Naive thymus-derived CD8-positive, alpha-beta T cell (primary cell): Measurements from ENCODE around the gene GUCY1A2. TPM values are rescaled to one million over a fixed set of nuclear protein-coding genes. Genes with fewer than 3 reads are reported as not detected.
"Not testable (repeated sequence)": the region's sequence is repeated elsewhere in the genome, so short reads cannot be mapped to it uniquely, and the experiment has no call there.

Source experiments
- ATAC-seq, 2 donors: fragments of 150-1000 bp; cut with Tn5 transposase in 1 of 2; sonication (Bioruptor Pico), chemical (Tn5 transposase) in 1 of 2; 1 replicate in 1 of 2; 2 replicates in 1 of 2; pipeline ENCODE4 v1.10.0; 2021; ENCODE audit warnings: mild to moderate bottlenecking in 2 of 2, moderate library complexity in 2 of 2
- POLR2A ChIA-PET: fragments of 350-600 bp; sonication (Branson Sonifier 250); formaldehyde crosslinking; loops from one replicate; lab custom pipeline; 2021; ENCODE audit warnings: antibody characterized with exemption; lab: Charles Lee
- DNase-seq, 10 donors: peaks; one replicate each; pipeline versions ENCODE4 v3.0.0 to v3.0.0-alpha.2; 2020 to 2022
- H3K27ac Mint-ChIP-seq, 10 donors: one replicate each; pipeline ENCODE4 v1.8.0; 2020 to 2022; ENCODE audit warnings: mild to moderate bottlenecking in 10 of 10, mixed read lengths in 10 of 10, moderate library complexity in 4 of 10, inconsistent platforms in 1 of 10
- H3K27me3 Mint-ChIP-seq, 5 donors: one replicate each; pipeline ENCODE4 v1.8.0; 2021 to 2022; ENCODE audit warnings: mixed read lengths in 5 of 5
- H3K36me3 Mint-ChIP-seq, 3 donors: one replicate each; pipeline ENCODE4 v1.8.0; 2020 to 2022; ENCODE audit warnings: mixed read lengths in 3 of 3, mild to moderate bottlenecking in 2 of 3, inconsistent platforms in 1 of 3
- H3K4me1 Mint-ChIP-seq, 4 donors: one replicate each; pipeline ENCODE4 v1.8.0; 2021 to 2022; ENCODE audit warnings: mixed read lengths in 4 of 4
- H3K4me3 Mint-ChIP-seq, 10 donors: one replicate each; pipeline ENCODE4 v1.8.0; 2020 to 2022; ENCODE audit warnings: mild to moderate bottlenecking in 10 of 10, mixed read lengths in 10 of 10, moderate library complexity in 6 of 10, inconsistent platforms in 1 of 10
- H3K9me3 Mint-ChIP-seq, 9 donors: one replicate each; pipeline ENCODE4 v1.8.0; 2020 to 2022; ENCODE audit warnings: mixed read lengths in 9 of 9, mild to moderate bottlenecking in 3 of 9, inconsistent platforms in 1 of 9, moderate library complexity in 1 of 9
- polyA plus RNA-seq, 3 donors: library from polyadenylated mRNA; unstranded; fragments of 300-500 nt; fragmentation: Illumina TruSeq; gene quantifications; one replicate each; pipeline ENCODE4 v1.2.3, GENCODE V29; 2021
- total RNA-seq, 8 experiments: library from RNA in 2 of 8; stranded (reverse) in 2 of 8; gene quantifications; one replicate each; pipeline ENCODE4 v1.2.3 and lab custom pipeline; 2021 to 2026

Gene GUCY1A2
- total RNA-seq (not detected), polyA plus RNA-seq (not detected), total RNA-seq (lab: John Stamatoyannopoulos, UW) (0 to 0.43 (median 0.17) reads per million in 6 experiments)

GRCh38 chr11:107018219-107018901 is at the start of gene GUCY1A2:
TSS of gene GUCY1A2 (minus strand) at chr11:107018476. CDS start at chr11:107018055, 421 bp downstream.
- H3K4me1 Mint-ChIP-seq, result peaks cover 3 to 6% (median 5%) of the 10 kb centered on the region in 4 donors
- ATAC-seq (no peak), DNase-seq (no peak)
- H3K27ac Mint-ChIP-seq, result no peak within 1 kb of the TSS
- peaks cover 0 to 9% (median 6%) of the 10 kb centered on the region in 3 donors for H3K36me3 Mint-ChIP-seq
- H3K9me3 Mint-ChIP-seq, result peaks cover 0 to 9% (median 0%) of the 10 kb centered on the region in 9 donors
- peak within 1 kb of the TSS in 8 of 10 donors; percentile 26 to 76 (median 64) for H3K4me3 Mint-ChIP-seq
- peaks cover 28 to 50% (median 43%) of the 10 kb centered on the region in 5 donors for H3K27me3 Mint-ChIP-seq
- POLR2A ChIA-PET, result no interaction called here

- H3K27me3 Mint-ChIP-seq, result no peaks in the 10 kb centered on the region
- peaks cover 0 to 20% (median 3%) of the 10 kb centered on the region in 3 donors for H3K36me3 Mint-ChIP-seq
- no peak overlapping the region for H3K4me3 Mint-ChIP-seq
- H3K9me3 Mint-ChIP-seq, result peaks cover 15 to 66% (median 38%) of the 10 kb centered on the region in 9 donors
- no peak for ATAC-seq
- no peak for DNase-seq
- no peak overlapping the region for H3K27ac Mint-ChIP-seq
- no peaks in the 10 kb centered on the region for H3K4me1 Mint-ChIP-seq
- POLR2A ChIA-PET, result no interaction called here
These were observed 36.1 kb upstream of the GUCY1A2 start for GRCh38 chr11:107054391-107054790.

DNA sequence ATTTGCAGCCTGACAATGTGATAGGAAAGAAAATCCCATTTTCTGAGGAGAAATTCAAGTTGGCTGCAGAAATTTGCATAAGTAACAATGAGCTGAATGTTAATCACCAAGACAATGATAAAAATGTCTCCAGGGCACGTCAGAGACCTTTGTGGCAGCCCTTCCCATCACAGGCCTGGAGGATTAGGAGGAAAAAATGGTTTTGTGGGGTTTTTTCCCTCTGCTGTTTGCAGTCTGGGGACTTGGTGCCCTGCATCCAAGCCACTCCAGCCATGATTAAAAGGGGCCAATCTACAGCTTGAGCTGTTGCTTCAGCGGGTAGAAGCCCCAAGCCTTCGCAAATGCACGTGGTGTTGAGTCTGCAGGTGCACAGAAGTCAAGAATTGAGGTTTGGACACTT is 33.1 kb upstream of the GUCY1A2 start:
- H3K27me3 Mint-ChIP-seq, ATAC-seq, H3K27ac Mint-ChIP-seq, H3K4me3 Mint-ChIP-seq, POLR2A ChIA-PET, H3K4me1 Mint-ChIP-seq, DNase-seq: not testable (repeated sequence)
- Mint-ChIP-seq H3K36me3 (peaks cover 0 to 29% (median 3%) of the 10 kb centered on the region in 3 donors), H3K9me3 (peaks cover 14 to 57% (median 37%) of the 10 kb centered on the region in 9 donors)

- H3K27me3 Mint-ChIP-seq, ATAC-seq, DNase-seq, H3K4me3 Mint-ChIP-seq, POLR2A ChIA-PET, H3K27ac Mint-ChIP-seq, H3K4me1 Mint-ChIP-seq: not testable (repeated sequence)
- Mint-ChIP-seq H3K36me3 (peaks cover 0 to 29% (median 3%) of the 10 kb centered on the region in 3 donors), H3K9me3 (peaks cover 14 to 53% (median 37%) of the 10 kb centered on the region in 9 donors)
These were observed 32.6 kb upstream of the GUCY1A2 start for GRCh38 chr11:107050899-107051298.

- peaks cover 14 to 53% (median 34%) of the 10 kb centered on the region in 9 donors for H3K9me3 Mint-ChIP-seq
- no peak overlapping the region for H3K4me3 Mint-ChIP-seq
- DNase-seq (no peak), ATAC-seq (no peak)
- H3K36me3 Mint-ChIP-seq, result peaks cover 0 to 29% (median 3%) of the 10 kb centered on the region in 3 donors
- H3K27me3 Mint-ChIP-seq, result no peaks in the 10 kb centered on the region
- no peak overlapping the region for H3K27ac Mint-ChIP-seq
- no peaks in the 10 kb centered on the region for H3K4me1 Mint-ChIP-seq
- POLR2A ChIA-PET, result no interaction called here
These were observed 31.8 kb upstream of the GUCY1A2 start for GRCh38 chr11:107050121-107050520.

DNA sequence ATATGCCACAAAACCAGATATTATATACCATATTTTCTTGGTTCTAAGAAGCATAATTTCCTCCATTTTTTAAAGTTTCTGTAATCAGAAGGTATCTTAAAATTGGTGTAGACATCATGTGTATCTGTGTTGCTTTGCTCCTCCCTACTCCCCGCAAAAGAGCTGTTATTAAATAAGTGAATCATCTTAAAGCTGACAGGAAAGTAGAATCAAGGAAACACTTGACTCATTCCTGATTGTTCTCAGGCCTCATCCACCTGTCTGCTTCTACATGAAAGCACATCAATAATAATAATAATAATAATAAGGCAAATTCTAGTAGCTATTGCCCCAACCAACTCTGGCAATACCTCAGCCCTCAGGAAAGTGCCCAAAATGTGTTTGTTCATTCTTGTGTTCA is 26.2 kb upstream of the GUCY1A2 start:
- Mint-ChIP-seq H3K36me3 (peaks cover 0 to 9% (median 0%) of the 10 kb centered on the region in 3 donors), H3K27me3 (peaks cover 0 to 1% (median 0%) of the 10 kb centered on the region in 5 donors), H3K27ac (no peak overlapping the region), H3K4me3 (no peak overlapping the region), H3K4me1 (peaks cover 0 to 2% (median 0%) of the 10 kb centered on the region in 4 donors), H3K9me3 (peaks cover 6 to 13% (median 11%) of the 10 kb centered on the region in 9 donors)
- DNase-seq (no peak), ATAC-seq (no peak)
- POLR2A ChIA-PET, result no interaction called here

- POLR2A ChIA-PET, result no interaction called here
These were observed 25.1 kb upstream of the GUCY1A2 start for GRCh38 chr11:107043242-107044006.

GRCh38 chr11:107042748-107043147 is 24.5 kb upstream of the GUCY1A2 start:
- no peak for DNase-seq
- no peak overlapping the region for H3K4me3 Mint-ChIP-seq
- H3K27ac Mint-ChIP-seq, result no peak overlapping the region
- peaks cover 0 to 2% (median 0%) of the 10 kb centered on the region in 4 donors for H3K4me1 Mint-ChIP-seq
- peaks cover 0 to 13% (median 5%) of the 10 kb centered on the region in 9 donors for H3K9me3 Mint-ChIP-seq
- peaks cover 0 to 1% (median 0%) of the 10 kb centered on the region in 5 donors for H3K27me3 Mint-ChIP-seq
- no peaks in the 10 kb centered on the region for H3K36me3 Mint-ChIP-seq
- POLR2A ChIA-PET, result no interaction called here
- no peak for ATAC-seq

More at GRCh38 chr11:107043242-107044006, 25.1 kb upstream of the GUCY1A2 start:
- Mint-ChIP-seq H3K4me1 (peaks cover 0 to 2% (median 0%) of the 10 kb centered on the region in 4 donors), H3K9me3 (peaks cover 0 to 16% (median 5%) of the 10 kb centered on the region in 9 donors), H3K4me3 (no peak overlapping the region), H3K36me3 (peaks cover 0 to 2% (median 0%) of the 10 kb centered on the region in 3 donors), H3K27ac (no peak overlapping the region), H3K27me3 (peaks cover 0 to 1% (median 0%) of the 10 kb centered on the region in 5 donors)
- ATAC-seq, result no peak
- no peak for DNase-seq

- Mint-ChIP-seq H3K4me1 (peaks cover 0 to 2% (median 0%) of the 10 kb centered on the region in 4 donors), H3K27me3 (peaks cover 0 to 1% (median 0%) of the 10 kb centered on the region in 5 donors), H3K27ac (peak overlapping the region in 1 of 10 donors; percentile 58), H3K9me3 (peaks cover 0 to 13% (median 5%) of the 10 kb centered on the region in 9 donors), H3K4me3 (no peak overlapping the region), H3K36me3 (no peaks in the 10 kb centered on the region)
- ATAC-seq (no peak), DNase-seq (no peak)
- POLR2A ChIA-PET, result no interaction called here
These were observed 22.8 kb upstream of the GUCY1A2 start for GRCh38 chr11:107041088-107041444.

DNA sequence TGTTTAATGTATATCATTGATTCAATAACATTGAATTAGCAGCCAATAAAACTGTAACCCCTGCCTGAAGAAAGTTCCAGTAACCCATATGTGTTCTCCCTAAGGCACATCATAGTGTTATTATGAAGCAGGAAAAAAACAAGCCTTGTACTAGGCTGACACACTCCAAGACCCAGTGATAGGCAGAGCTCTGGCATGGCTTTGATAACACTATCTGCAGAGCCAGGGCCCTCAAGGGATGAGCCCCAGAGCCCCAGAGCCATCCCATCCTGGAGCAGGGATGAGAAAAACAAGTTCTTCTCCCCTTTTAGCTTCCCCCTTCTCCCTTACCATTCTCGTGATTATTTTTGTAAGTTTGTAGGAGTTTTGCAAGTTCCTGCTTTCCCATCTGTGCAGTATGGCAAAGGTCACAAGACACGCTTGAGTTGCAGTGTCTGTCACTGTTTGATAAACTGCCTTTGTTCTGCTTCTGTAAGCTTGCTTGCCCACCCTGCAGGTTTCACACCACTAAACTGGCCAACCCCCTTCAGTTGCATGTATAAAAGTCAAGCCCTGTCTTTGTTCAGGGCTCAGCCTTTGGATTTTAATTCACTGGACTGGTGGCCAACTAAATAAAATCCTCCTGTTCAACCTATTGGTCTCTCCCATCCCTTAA is 22.3 kb upstream of the GUCY1A2 start:
- no peak for DNase-seq
- POLR2A ChIA-PET, result no interaction called here
- H3K4me1 Mint-ChIP-seq, result peaks cover 0 to 2% (median 0%) of the 10 kb centered on the region in 4 donors

GRCh38 chr11:107025673-107026072 is 7.4 kb upstream of the GUCY1A2 start:
- H3K4me3 Mint-ChIP-seq, result no peak overlapping the region
- peaks cover 7 to 15% (median 13%) of the 10 kb centered on the region in 5 donors for H3K27me3 Mint-ChIP-seq
- DNase-seq, result no peak
- H3K4me1 Mint-ChIP-seq, result no peaks in the 10 kb centered on the region
- no peak overlapping the region for H3K27ac Mint-ChIP-seq
- H3K9me3 Mint-ChIP-seq, result peaks cover 0 to 10% (median 2%) of the 10 kb centered on the region in 9 donors
- ATAC-seq, result no peak
- POLR2A ChIA-PET, result no interaction called here
- no peaks in the 10 kb centered on the region for H3K36me3 Mint-ChIP-seq

More for the DNA sequence above, 22.3 kb upstream of the GUCY1A2 start:
- no peaks in the 10 kb centered on the region for H3K36me3 Mint-ChIP-seq
- ATAC-seq, result no peak
- peaks cover 0 to 1% (median 0%) of the 10 kb centered on the region in 5 donors for H3K27me3 Mint-ChIP-seq
- H3K4me3 Mint-ChIP-seq, result no peak overlapping the region
- peaks cover 0 to 13% (median 5%) of the 10 kb centered on the region in 9 donors for H3K9me3 Mint-ChIP-seq
- H3K27ac Mint-ChIP-seq, result peak overlapping the region in 1 of 10 donors; percentile 58

DNA sequence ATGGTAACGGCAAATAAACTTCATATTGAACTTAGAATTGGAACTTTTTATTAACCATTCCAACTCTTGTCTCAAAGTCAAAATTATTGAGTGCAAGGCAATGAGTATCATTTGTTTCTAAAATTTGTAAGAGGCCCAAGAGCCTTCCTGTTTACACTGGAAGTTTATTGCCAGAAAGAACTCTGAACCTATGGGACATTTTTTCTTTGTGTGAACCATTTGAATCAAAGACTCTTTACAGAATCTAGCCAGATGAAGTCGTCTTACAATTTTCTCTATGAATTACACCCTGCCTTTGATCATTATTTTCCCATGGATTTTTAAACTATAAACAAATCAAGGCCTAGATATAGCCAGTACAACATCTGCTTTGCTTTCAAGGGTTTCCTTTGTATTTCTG is 2.3 kb upstream of the GUCY1A2 start:
- Mint-ChIP-seq H3K27me3 (peaks cover 28 to 45% (median 38%) of the 10 kb centered on the region in 5 donors), H3K36me3 (peaks cover 0 to 9% (median 6%) of the 10 kb centered on the region in 3 donors), H3K27ac (no peak overlapping the region), H3K4me1 (peaks cover 3 to 6% (median 5%) of the 10 kb centered on the region in 4 donors), H3K9me3 (peaks cover 0 to 9% (median 0%) of the 10 kb centered on the region in 9 donors), H3K4me3 (no peak overlapping the region)
- ATAC-seq (no peak), DNase-seq (no peak)
- POLR2A ChIA-PET, result no interaction called here
